ENCODE results near the gene ISOC1.

ISOC1 gene

DNA sequence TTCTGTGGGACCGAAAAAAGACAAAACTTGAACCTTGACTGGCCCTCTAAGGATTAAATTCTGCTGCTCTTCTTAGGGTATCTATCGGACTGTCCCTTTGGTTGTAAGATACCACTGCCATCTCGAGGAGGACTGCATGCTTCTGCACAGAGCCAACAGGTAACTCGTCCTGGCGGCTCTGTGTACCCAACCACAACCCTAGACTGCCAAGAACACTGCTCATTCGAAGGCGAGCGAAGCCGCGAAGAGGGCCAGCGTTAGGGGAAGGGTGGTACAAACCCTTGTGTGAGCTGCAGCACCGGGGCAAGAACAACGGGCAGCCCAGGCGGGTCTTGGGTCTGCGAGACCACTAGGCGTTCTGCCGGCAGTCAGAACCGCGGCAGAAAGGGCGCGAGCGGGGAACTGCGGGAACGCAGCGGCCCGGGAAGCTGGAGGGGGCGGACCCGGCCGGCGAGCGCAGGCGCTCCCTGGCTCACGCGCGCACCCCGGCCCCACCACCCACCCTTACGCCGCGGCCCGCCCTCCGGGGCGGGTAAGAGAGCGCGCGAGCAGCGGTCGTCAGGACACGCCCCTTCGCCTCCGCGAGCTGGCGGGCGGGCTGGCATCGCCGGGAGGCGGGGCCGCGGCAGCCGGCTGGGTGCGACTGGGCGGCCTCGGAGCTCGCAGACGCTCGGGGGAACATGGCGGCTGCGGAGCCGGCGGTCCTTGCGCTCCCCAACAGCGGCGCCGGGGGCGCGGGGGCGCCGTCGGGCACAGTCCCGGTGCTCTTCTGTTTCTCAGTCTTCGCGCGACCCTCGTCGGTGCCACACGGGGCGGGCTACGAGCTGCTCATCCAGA is at the start of gene ISOC1:
ISOC1 (plus strand) TSS at position 663 of the 837 bp plus-strand sequence; CDS start at position 681, 18 bp downstream.
- peak; percentile 34 for DNase-seq

DNA sequence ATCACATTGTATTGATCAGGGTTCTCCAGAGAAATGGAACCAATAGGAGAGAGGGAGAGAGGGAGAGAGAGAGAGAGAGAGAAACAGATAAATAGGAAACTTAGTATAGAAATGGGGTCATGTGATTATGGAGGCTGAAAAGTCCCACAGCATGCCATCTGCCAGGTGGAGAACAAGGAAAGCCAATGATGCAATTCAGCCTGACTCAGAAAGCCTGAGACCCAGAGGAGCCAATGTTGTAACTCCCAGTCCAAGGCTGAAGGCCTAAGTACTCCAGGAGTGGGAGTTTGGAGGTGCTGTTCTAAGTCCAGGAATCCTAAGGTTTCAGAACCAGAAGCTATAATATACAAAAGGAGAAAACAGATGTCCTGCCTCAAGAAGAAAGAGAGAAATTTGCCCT is 48.4 kb upstream of the ISOC1 start:
- no peak for DNase-seq

DNA sequence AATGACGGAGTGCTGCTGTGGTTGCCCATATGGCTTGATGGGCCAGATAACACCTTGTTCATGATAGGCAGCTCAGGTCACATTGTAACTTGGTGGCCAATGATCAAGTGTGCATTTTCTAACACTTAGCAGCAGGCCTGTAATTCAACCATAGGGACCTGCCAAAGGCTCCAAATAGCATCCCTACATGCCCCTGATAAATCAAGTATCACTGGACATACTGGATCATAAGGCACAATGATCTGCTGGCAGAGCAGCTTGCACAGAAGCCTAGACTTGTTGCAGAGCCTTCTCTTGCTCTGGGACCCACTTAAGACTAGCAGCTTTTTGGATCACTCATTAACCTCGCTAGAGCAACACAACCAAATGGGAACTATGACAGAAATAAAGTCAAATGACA is 46.0 kb upstream of the ISOC1 start:
- no peak for DNase-seq

DNA sequence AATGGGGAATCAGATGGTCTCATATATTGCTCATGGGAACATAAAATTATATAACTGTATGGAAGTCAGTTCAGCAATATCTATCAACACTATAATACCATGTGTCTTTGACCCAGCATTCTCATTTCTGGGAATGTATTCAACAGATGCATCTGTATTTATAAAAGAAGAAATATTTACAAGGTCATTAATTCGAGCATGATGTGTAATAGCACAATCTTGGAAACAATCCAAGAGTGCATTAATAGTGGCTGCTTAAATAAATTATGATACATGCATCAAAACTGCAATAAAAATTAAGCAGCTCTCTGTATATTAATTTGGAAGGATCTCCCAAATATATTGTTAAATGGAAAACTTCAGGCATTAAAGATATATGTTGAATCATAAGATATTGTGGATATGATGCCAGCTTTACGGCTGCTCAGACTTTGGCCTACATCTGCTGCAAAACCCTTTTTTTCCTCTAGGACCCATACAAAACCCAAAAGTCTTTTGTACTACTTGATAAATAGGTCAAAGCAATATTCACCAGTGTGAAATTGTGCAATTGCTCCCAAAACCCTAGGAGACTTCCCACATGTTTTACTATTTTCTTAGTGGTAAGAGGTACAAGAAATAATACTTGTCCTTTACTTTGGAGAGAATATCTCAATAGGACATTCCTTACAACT is 45.3 kb upstream of the ISOC1 start:
- no peak for DNase-seq

DNA sequence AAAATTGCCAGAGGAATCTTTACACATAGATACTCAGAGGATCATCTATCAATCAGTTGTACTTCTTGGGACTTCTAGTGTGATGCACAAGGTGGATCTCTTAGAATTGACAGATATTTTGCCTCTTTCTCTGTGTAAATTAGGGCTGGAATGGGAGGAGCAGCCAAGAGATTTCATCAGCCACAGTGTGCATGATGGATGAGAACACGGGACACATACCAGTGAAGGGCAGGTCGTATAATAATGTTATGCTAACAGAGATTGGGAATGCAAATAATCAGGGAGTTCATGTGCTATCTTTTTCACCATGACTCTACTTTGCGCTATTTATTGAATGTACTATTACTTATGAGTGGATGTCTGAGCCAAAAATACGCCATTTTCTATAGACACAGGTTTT is 43.3 kb upstream of the ISOC1 start:
- DNase-seq = no peak

GRCh38 chr5:129053438-129053837 is 41.1 kb upstream of the ISOC1 start:
- DNase-seq = no peak

DNA sequence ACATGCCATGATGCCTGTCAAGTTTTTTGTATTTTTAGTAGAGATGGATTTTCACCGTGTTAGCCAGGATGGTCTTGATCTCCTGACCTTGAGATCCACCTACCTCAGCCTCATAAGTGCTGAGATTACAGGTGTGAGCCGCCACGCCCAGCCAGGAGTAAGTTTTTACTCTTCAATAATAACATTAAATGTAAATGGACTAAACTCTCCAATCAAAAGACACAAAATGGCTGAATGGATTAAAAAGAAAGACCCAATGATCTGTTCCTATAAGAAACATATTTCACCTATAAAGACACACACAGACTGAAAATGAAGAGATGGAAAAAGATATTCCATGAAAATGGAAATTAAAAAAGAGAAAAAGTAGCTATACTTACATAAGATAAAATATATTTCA is 37.2 kb upstream of the ISOC1 start:
- DNase-seq = no peak

- no peak for DNase-seq
These were observed 32.7 kb upstream of the ISOC1 start for GRCh38 chr5:129061849-129062248.

- no peak for DNase-seq
These were observed 31.0 kb upstream of the ISOC1 start for GRCh38 chr5:129063483-129064113.

GRCh38 chr5:129065721-129066120 is 28.8 kb upstream of the ISOC1 start:
- DNase-seq = no peak

- no peak for DNase-seq
These were observed 26.8 kb upstream of the ISOC1 start for GRCh38 chr5:129067745-129068144.

DNA sequence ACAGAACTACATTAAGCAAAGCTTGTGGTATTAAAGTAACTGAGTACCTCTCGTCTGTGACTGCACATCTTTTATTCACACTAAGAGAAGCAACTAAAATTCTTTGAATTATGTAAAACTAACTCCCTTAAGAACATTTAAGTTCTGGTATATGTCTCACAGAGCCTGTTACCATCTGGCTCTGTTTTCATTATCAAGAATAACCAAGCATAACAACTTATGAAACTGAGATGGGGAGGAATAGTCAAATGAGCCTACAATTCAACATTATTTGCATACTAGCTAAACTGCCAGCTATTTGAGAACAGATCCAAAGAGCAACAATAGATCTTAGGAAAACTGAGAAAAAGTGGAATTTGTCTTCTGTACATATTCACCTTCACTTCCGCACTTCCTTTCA is 25.3 kb upstream of the ISOC1 start:
- DNase-seq = no peak

- no peak for DNase-seq
These were observed 21.4 kb upstream of the ISOC1 start for GRCh38 chr5:129073111-129073510.

- DNase-seq = no peak
These were observed 19.6 kb upstream of the ISOC1 start for GRCh38 chr5:129074903-129075302.

- DNase-seq = no peak
These were observed 17.0 kb upstream of the ISOC1 start for GRCh38 chr5:129077433-129078075.

DNA sequence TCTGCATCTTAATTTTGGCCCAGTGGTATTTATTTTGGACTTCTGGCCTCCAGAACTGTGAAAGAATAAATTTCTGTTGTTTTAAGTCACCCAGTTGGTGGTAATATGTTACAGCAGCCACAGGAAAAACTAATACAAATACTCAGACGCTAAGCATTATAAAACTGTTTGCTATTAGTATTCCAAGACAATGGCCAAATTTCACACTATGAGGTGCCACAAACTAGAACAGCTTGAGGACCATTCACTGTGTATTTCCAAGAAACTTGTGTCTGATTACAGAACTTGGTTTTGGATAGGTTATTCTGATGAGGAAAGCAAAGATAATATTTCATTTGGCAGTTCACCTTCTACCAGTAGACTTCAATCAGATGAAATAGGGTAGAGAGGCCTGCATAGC is 16.3 kb upstream of the ISOC1 start:
- DNase-seq = no peak

DNA sequence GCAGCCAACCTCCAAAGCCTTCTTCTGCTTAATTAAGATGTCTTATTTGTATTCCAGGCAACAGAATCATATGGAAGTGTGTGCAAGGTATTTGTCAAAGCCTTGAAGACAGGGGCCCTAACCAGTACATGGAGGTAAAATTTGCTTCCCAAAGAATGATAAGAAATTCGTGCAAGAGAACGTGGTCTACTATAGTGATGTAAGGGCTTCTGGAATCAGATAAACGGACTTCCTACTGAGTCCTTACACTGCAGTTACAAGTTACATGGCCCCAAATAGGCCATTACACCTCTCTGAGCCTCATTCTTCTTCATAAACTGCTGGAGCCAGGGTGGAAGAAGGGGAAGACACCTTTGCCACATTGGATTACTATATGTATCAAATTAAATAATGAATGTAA is 15.9 kb upstream of the ISOC1 start:
- no peak for DNase-seq

DNA sequence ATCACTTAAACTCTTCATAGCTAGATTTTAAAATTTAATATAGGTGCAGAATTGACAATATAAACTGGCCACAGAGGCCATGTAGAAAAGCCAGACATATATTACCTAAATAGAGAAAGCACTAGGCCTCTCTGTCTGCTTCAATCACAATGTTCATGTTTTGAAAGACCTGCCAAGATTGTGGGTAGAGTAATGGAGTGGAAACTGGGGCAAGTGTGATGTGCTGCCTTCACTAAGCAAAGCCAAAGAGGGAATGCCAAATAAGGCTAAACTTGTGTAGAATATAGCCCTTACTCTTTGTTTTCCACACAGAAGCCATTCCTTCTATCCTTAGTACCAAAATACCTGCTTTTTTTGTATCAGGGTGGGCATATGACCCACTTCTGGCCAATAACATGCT is 15.1 kb upstream of the ISOC1 start:
- no peak for DNase-seq

- no peak for DNase-seq
These were observed 13.8 kb upstream of the ISOC1 start for GRCh38 chr5:129080766-129081165.

- DNase-seq = no peak
These were observed 12.1 kb upstream of the ISOC1 start for GRCh38 chr5:129082225-129083136.

DNA sequence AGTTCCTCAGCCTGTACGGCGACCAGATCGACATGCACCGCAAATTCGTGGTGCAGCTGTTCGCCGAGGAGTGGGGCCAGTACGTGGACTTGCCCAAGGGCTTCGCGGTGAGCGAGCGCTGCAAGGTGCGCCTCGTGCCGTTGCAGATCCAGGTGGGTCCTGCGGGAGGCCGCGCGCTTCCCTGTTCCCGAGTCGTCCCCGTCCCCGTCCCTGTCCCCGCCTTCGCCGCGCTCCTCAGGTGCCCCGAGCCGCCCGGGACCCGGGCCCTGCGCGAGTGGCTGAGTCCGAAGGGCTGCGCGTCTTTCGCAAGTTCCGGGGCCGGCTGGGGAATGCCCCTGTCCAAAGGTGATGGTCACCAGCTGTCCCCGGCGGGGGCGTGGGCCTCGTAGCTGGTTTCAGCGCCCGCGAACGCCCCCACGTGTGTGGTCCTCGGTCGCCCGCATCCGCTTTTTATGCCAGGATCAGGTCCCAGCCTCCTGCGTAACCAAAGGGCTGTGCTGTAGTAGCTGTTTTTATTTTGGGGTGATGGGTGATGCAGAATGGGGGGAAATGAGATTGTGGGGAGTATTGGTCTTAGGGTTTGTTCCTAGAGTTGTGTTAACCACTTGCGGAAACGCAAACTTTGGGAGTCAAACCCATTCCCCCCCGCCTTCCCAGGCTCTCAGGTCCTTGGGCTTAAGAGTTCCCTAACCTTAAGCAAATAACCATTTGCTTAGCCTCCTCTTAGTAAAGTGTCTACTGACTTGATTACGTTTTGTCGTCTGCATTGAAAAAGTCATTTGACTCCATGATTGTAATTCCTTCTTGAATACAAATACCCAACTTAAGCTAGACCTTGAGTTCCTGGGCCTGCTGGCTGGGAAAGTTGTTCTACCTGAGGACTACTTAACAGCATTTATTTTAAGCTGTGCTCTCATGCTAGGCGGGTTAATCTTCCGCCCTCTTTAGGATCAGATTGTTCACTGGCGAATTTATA is 663 bp downstream of the ISOC1 start:
- no peak for DNase-seq
